HL-60 (cell line): Measurements from ENCODE around the gene LRRC46.

Experiments used
- CTCF ChIP-seq: IDR thresholded peaks from one replicate; pipeline ENCODE4 v1.5.1; 2011; ENCODE audit warnings: low read length, control low read depth, inconsistent platforms; ENCODE audit not compliant: insufficient read depth
- GABPA ChIP-seq: IDR thresholded peaks from 2 replicates; pipeline ENCODE4 v1.6.1; 2012; ENCODE audit warnings: low read depth
- POLR2AphosphoS5 ChIP-seq: IDR thresholded peaks from 2 replicates; pipeline ENCODE4 v1.6.1; 2012; ENCODE audit warnings: low read depth
- REST ChIP-seq: IDR thresholded peaks from 2 replicates; pipeline ENCODE4 v1.6.1; 2012; ENCODE audit warnings: low read depth; ENCODE audit not compliant: insufficient replicate concordance
- SPI1 ChIP-seq: IDR thresholded peaks from 2 replicates; pipeline ENCODE4 v1.6.1; 2012; ENCODE audit warnings: low read depth, mild to moderate bottlenecking, borderline replicate concordance

- no peak for TF ChIP-seq CTCF
- TF ChIP-seq REST: no peak
- TF ChIP-seq POLR2AphosphoS5: no peak
- no peak for TF ChIP-seq GABPA
- no peak for TF ChIP-seq SPI1
These were observed 43.8 kb downstream of the LRRC46 start for GRCh38 chr17:47875011-47875985.
